Neural cell (in vitro differentiated cells): ENCODE results near the gene SH3RF3. TPM values are rescaled to one million over a fixed set of nuclear protein-coding genes. Genes with fewer than 3 reads are reported as not detected.

Experiments used
- H2AFZ ChIP-seq: fragments of 200-600, 300-800 bp; sonication (generic), shearing (Covaris generic); 2 replicates; pipeline ENCODE4 v1.6.0; 2014; ENCODE audit warnings: low read depth, mild to moderate bottlenecking, antibody characterized with exemption, low read length, moderate library complexity
- H3F3A ChIP-seq: fragments of 200-600 bp; shearing (Covaris generic); 2 replicates; pipeline ENCODE4 v1.6.1; 2016; ENCODE audit warnings: mild to moderate bottlenecking, moderate library complexity, mixed read lengths, antibody characterized with exemption, low read length; ENCODE audit not compliant: insufficient read depth, poor library complexity, severe bottlenecking
- H3K27ac ChIP-seq: fragments of 200-600, 300-800 bp; sonication (generic), shearing (Covaris generic); 2 replicates; pipeline ENCODE4 v1.5.1; 2014; ENCODE audit warnings: mild to moderate bottlenecking, low read length, moderate library complexity
- H3K27me3 ChIP-seq: fragments of 300-800, 200-600 bp; sonication (generic), shearing (Covaris generic); 2 replicates; pipeline ENCODE4 v1.6.0; 2014; ENCODE audit warnings: mild to moderate bottlenecking, low read depth, low read length, moderate library complexity; ENCODE audit not compliant: insufficient read depth
- H3K36me3 ChIP-seq: fragments of 300-800, 200-600 bp; sonication (generic), shearing (Covaris generic); 2 replicates; pipeline ENCODE4 v1.5.1; 2014; ENCODE audit warnings: mild to moderate bottlenecking, antibody characterized with exemption, low read length, moderate library complexity; ENCODE audit not compliant: insufficient read depth
- H3K4me2 ChIP-seq: fragments of 300-800, 200-600 bp; sonication (generic), shearing (Covaris generic); 2 replicates; pipeline ENCODE4 v1.6.0; 2014; ENCODE audit warnings: mild to moderate bottlenecking, low read length
- H3K4me3 ChIP-seq: fragments of 300-800, 200-600 bp; sonication (generic), shearing (Covaris generic); 2 replicates; pipeline ENCODE4 v1.5.1; 2014; ENCODE audit warnings: mild to moderate bottlenecking, low read length, moderate library complexity
- H3K79me2 ChIP-seq: fragments of 200-600 bp; shearing (Covaris generic); replicated peaks from 2 replicates; pipeline ENCODE4 v1.6.0; 2014; ENCODE audit warnings: mild to moderate bottlenecking, low read length, moderate library complexity; ENCODE audit not compliant: insufficient read depth
- H3K9ac ChIP-seq: fragments of 300-800, 200-600 bp; sonication (generic), shearing (Covaris generic); 2 replicates; pipeline ENCODE4 v1.6.1; 2016; ENCODE audit warnings: mild to moderate bottlenecking, low read length, mixed read lengths
- H3K9me2 ChIP-seq: fragments of 200-600 bp; shearing (Covaris generic); 2 replicates; pipeline ENCODE4 v1.6.1; 2016; ENCODE audit warnings: mild to moderate bottlenecking, low read length, mixed read lengths; ENCODE audit not compliant: insufficient read depth
- H3K9me3 ChIP-seq: fragments of 200-600, 300-800 bp; sonication (generic), shearing (Covaris generic); 2 replicates; pipeline ENCODE4 v1.6.1; 2016; ENCODE audit warnings: mild to moderate bottlenecking, mixed run types, low read length, moderate library complexity, mixed read lengths
- H4K20me1 ChIP-seq: fragments of 200-600 bp; shearing (Covaris generic); 2 replicates; pipeline ENCODE4 v1.6.1; 2016; ENCODE audit warnings: mild to moderate bottlenecking, mixed run types; ENCODE audit not compliant: insufficient read depth
- CTCF ChIP-seq: fragments of 450-650 bp; IDR thresholded peaks from 2 replicates; pipeline ENCODE4 v1.5.1; 2014; ENCODE audit warnings: antibody characterized with exemption, mild to moderate bottlenecking, moderate library complexity; ENCODE audit not compliant: poor library complexity, severe bottlenecking
- EP300 ChIP-seq: fragments of 450-650 bp; conservative IDR thresholded peaks from 2 replicates; pipeline ENCODE4 v1.6.1; 2014; ENCODE audit warnings: antibody characterized with exemption, mild to moderate bottlenecking, moderate library complexity; ENCODE audit not compliant: poor library complexity, severe bottlenecking
- EZH2 ChIP-seq: fragments of 200-600, 300-800 bp; shearing (Covaris generic), sonication (generic); IDR thresholded peaks from 2 replicates; pipeline ENCODE4 v1.6.1; 2014; ENCODE audit warnings: antibody characterized with exemption, low read length, borderline replicate concordance, mild to moderate bottlenecking; ENCODE audit not compliant: insufficient read depth, poor library complexity, severe bottlenecking
- MXI1 ChIP-seq: fragments of 450-650 bp; conservative IDR thresholded peaks from 2 replicates; pipeline ENCODE4 v1.6.1; 2014; ENCODE audit warnings: antibody characterized with exemption, mild to moderate bottlenecking; ENCODE audit not compliant: poor library complexity, severe bottlenecking
- POLR2AphosphoS5 ChIP-seq: IDR thresholded peaks from 2 replicates; pipeline ENCODE4 v1.6.1; 2012
- RAD21 ChIP-seq: fragments of 450-650 bp; conservative IDR thresholded peaks from 2 replicates; pipeline ENCODE4 v1.6.1; 2014; ENCODE audit warnings: antibody characterized with exemption, mild to moderate bottlenecking, moderate library complexity
- SMC3 ChIP-seq: fragments of 450-650 bp; conservative IDR thresholded peaks from 2 replicates; pipeline ENCODE4 v1.6.1; 2014; ENCODE audit warnings: antibody characterized with exemption, mild to moderate bottlenecking, moderate library complexity; ENCODE audit not compliant: poor library complexity
- TAF1 ChIP-seq: IDR thresholded peaks from 2 replicates; pipeline ENCODE4 v1.6.1; 2012; ENCODE audit warnings: low read depth
- polyA plus RNA-seq: library from polyadenylated mRNA; depleted of rRNA; stranded (reverse); fragments of >200 nt; gene quantifications from 2 replicates; pipeline ENCODE4 v1.2.3, GENCODE V29; 2014
- TF ChIP-seq, protein P1 (sequence below): IDR thresholded peaks from 2 replicates; pipeline ENCODE4 v1.6.1; 2012; ENCODE audit warnings: borderline replicate concordance

Gene SH3RF3
- polyA plus RNA-seq, 1 donor from 2014 or later, result 0.53 TPM

- no peaks in the 10 kb centered on the region for H3K9me2 ChIP-seq
- no peak overlapping the region for H3K9ac ChIP-seq
- no peaks in the 10 kb centered on the region for H4K20me1 ChIP-seq
- no peak for TF ChIP-seq CTCF
- no peak for TF ChIP-seq SMC3
- TF ChIP-seq RAD21, result no peak
- TF ChIP-seq EZH2, result no peak
- TF ChIP-seq MXI1, result no peak
- TF ChIP-seq TAF1, result no peak
- TF ChIP-seq EP300, result no peak
- TF ChIP-seq, protein P1, sequence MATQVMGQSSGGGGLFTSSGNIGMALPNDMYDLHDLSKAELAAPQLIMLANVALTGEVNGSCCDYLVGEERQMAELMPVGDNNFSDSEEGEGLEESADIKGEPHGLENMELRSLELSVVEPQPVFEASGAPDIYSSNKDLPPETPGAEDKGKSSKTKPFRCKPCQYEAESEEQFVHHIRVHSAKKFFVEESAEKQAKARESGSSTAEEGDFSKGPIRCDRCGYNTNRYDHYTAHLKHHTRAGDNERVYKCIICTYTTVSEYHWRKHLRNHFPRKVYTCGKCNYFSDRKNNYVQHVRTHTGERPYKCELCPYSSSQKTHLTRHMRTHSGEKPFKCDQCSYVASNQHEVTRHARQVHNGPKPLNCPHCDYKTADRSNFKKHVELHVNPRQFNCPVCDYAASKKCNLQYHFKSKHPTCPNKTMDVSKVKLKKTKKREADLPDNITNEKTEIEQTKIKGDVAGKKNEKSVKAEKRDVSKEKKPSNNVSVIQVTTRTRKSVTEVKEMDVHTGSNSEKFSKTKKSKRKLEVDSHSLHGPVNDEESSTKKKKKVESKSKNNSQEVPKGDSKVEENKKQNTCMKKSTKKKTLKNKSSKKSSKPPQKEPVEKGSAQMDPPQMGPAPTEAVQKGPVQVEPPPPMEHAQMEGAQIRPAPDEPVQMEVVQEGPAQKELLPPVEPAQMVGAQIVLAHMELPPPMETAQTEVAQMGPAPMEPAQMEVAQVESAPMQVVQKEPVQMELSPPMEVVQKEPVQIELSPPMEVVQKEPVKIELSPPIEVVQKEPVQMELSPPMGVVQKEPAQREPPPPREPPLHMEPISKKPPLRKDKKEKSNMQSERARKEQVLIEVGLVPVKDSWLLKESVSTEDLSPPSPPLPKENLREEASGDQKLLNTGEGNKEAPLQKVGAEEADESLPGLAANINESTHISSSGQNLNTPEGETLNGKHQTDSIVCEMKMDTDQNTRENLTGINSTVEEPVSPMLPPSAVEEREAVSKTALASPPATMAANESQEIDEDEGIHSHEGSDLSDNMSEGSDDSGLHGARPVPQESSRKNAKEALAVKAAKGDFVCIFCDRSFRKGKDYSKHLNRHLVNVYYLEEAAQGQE, result no peak
- no peak for TF ChIP-seq POLR2AphosphoS5
- H3K9me3 ChIP-seq, result no peaks in the 10 kb centered on the region
- H3K4me3 ChIP-seq, result no peak overlapping the region
- no peaks in the 10 kb centered on the region for H3F3A ChIP-seq
- no peaks in the 10 kb centered on the region for H3K27me3 ChIP-seq
- no peak overlapping the region for H3K4me2 ChIP-seq
- no peaks in the 10 kb centered on the region for H3K79me2 ChIP-seq
- H2AFZ ChIP-seq, result no peak overlapping the region
- no peak overlapping the region for H3K27ac ChIP-seq
- H3K36me3 ChIP-seq, result no peaks in the 10 kb centered on the region
Observed at GRCh38 chr2:109423556-109424359, 294.8 kb downstream of the SH3RF3 start.

DNA sequence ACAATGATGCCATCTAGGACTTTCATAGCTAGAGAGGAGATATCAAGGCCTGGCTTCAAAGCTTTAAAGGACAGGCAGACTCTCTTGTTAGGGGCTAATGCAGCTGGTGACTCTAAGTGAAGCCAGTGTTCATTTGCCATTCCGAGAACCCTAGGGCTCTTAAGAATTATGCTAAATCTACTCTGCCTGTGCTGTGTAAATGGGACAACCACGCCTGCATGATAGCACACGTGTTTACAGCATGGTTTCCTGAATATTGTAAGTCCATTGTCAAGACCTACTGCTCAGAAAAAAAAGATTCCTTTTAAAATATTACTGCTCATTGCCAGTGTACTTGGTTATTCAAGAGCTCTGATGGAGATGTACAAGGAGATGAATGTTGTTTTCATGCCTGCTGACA is 296.4 kb downstream of the SH3RF3 start:
- H3K9ac ChIP-seq, result no peak overlapping the region
- no peaks in the 10 kb centered on the region for H3F3A ChIP-seq
- TF ChIP-seq EZH2 (no peak), RAD21 (no peak), POLR2AphosphoS5 (no peak), EP300 (no peak), SMC3 (no peak), MXI1 (no peak), CTCF (no peak), TAF1 (no peak)
- TF ChIP-seq, protein P1, result no peak
- H3K27me3 ChIP-seq, result no peaks in the 10 kb centered on the region
- no peaks in the 10 kb centered on the region for H3K79me2 ChIP-seq
- H3K27ac ChIP-seq, result no peak overlapping the region
- no peak overlapping the region for H3K4me2 ChIP-seq
- no peaks in the 10 kb centered on the region for H3K9me2 ChIP-seq
- no peaks in the 10 kb centered on the region for H3K9me3 ChIP-seq
- H3K4me3 ChIP-seq, result no peak overlapping the region
- H3K36me3 ChIP-seq, result no peaks in the 10 kb centered on the region
- no peak overlapping the region for H2AFZ ChIP-seq
- no peaks in the 10 kb centered on the region for H4K20me1 ChIP-seq
